Measurements from ENCODE around the gene RPL31. TPM values are rescaled to one million over a fixed set of nuclear protein-coding genes. Genes with fewer than 3 reads are reported as not detected.

Gene RPL31
- total RNA-seq, 4 donors from 2014 or later: 715 to 2,331 (median 1,488) TPM

- no peak overlapping the region for H3K4me3 ChIP-seq
- H3K27me3 ChIP-seq: no peaks in the 10 kb centered on the region
- TF ChIP-seq POLR2A (IDR thresholded peaks at IDR 0.05): no peak
- TF ChIP-seq EP300 (IDR thresholded peaks at IDR 0.05): no peak
- no peak for TF ChIP-seq POLR2AphosphoS5 (IDR thresholded peaks at IDR 0.05)
- no peak for TF ChIP-seq CTCF (IDR thresholded peaks at IDR 0.05)
- peaks cover 0 to 11% (median 0%) of the 10 kb centered on the region in 3 donors for H3K4me1 ChIP-seq
- no peak overlapping the region for H3K27ac ChIP-seq
- WGBS, 2 donors (ENCODE audit: low coverage in 1 of 2): 88 to 96% methylated on average over 4 to 5 of the region's 5 CpGs
- no peak for ATAC-seq
- H3K9me3 ChIP-seq: no peaks in the 10 kb centered on the region
- H3K36me3 ChIP-seq: peaks cover 0 to 65% of the 10 kb centered on the region in 2 donors
Observed at GRCh38 chr2:101052147-101052546, 50.1 kb downstream of the RPL31 start.

- Histone ChIP-seq H3K9me3 (no peaks in the 10 kb centered on the region), H3K36me3 (peaks cover 0 to 65% of the 10 kb centered on the region in 2 donors), H3K4me1 (peaks cover 0 to 2% (median 0%) of the 10 kb centered on the region in 3 donors), H3K4me3 (no peak overlapping the region), H3K27me3 (no peaks in the 10 kb centered on the region), H3K27ac (no peak overlapping the region)
- WGBS, 2 donors (ENCODE audit: low coverage in 1 of 2): 88% methylated on average over 3 of the region's 3 CpGs; no CpG with 5 or more reads in 1 of the 2 donors
- ATAC-seq: no peak
- no peak for TF ChIP-seq POLR2AphosphoS5 (IDR thresholded peaks at IDR 0.05)
- no peak for TF ChIP-seq EP300 (IDR thresholded peaks at IDR 0.05)
- TF ChIP-seq POLR2A (IDR thresholded peaks at IDR 0.05): no peak
- TF ChIP-seq CTCF (IDR thresholded peaks at IDR 0.05): no peak
Observed at GRCh38 chr2:101053117-101053516, 51.0 kb downstream of the RPL31 start.

Other genes starting within 250 kb of the RPL31 start
- gene NPAS2, start 182.2 kb upstream of the RPL31 start, total RNA-seq: 10 to 100 TPM; 11.8 to 46.5 (median 21.7) TPM
- gene TBC1D8, start 149.1 kb downstream of the RPL31 start, total RNA-seq: 10 to 100 TPM; 14.9 to 45.5 (median 32.6) TPM

All from gastroesophageal sphincter (tissue), 4 donors.